ENCODE measurements around the gene PRKCZ.

GRCh38 chr1:2095394-2095793 lies 45.2 kb downstream of the PRKCZ start:
- TF ChIP-seq CTCF (IDR thresholded peaks at IDR 0.05) (no peak), POLR2A (IDR thresholded peaks at IDR 0.05) (no peak)

Measured in heart left ventricle (tissue), 13 donors.